ENCODE results near the gene GRIN3B.
A peak's percentile ranks its signal among the peaks of the same experiment; 100 is the strongest.

Gene GRIN3B

DNA sequence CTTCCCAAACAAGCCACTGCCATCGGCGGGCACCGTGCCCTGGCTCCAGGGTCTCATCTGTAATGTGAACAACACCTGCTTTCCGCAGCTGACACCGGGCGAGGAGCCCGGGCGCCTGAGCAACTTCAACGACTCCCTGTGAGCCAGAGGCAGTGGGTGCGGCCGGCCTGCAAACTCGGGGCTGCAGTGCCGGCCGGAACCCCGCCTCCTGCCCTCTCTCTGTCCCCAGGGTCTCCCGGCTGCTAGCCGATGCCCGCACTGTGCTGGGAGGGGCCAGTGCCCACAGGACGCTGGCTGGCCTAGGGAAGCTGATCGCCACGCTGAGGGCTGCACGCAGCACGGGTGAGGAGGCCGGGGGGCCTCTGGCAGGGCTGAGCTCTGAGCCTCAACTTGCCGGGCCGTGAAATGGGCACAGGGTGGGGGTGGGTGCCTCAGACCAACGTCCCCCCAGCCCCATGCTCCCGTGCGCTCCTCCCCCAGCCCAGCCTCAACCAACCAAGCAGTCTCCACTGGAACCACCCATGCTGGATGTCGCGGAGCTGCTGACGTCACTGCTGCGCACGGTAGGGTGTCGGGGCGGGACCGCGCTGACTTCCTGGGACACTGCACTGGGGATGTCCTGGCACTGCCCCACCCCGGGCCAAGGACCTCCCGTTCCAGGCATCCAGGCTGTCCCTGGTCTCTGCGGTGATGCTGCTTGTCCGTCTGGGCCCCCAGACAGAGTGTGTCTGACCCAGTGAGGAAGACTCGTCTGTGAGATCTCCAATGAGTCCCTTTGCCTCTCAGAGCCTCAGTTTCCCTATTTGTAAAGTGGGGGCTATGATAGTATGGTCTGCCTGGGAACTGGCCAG, 41.8 kb downstream of the GRIN3B start:
- no peak for DNase-seq (ENCODE audit: low read depth)

DNA sequence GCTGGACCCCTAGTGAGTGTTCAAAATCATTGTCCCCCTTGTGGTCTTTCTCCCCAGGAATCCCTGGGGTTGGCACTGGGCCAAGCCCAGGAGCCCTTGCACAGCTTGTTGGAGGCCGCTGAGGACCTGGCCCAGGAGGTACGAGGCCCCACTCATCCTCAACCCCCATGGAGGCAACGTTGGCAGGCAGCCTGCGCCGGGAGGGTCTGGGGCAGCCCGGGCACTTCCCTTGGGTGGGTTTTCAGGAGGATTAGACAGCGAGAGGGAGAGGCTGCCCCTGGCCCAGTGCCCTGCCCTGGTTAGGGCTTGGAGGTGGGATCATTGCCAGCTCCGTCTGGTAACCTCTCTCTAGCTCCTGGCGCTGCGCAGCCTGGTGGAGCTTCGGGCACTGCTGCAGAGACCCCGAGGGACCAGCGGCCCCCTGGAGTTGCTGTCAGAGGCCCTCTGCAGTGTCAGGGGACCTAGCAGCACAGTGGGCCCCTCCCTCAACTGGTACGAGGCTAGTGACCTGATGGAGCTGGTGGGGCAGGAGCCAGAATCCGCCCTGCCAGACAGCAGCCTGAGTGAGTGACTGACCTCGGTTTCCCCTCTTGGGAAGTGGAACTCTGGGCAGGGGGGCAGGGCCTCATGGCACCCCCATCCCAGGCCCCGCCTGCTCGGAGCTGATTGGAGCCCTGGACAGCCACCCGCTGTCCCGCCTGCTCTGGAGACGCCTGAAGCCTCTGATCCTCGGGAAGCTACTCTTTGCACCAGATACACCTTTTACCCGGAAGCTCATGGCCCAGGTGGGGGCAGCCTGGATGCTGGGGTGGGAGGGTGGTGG, 42.7 kb downstream of the GRIN3B start:
- no peak for DNase-seq (ENCODE audit: low read depth)

DNA sequence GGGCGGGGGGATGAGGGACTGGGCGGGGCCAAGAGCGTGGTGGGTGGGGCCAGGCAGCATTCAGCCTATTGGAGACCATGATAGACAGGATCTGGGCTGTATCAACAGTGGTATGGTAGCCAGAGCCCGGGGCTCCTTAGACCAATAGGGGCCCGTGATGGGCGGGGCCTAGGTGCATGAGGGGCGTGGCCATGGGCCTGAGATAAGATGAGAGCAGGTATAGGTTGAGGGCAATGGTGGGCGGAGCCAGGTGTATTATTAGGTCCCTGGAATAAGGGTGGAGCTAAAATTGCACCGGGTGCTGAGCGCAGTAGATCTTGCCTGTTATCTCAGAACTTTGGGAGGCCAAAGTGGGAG, 45.0 kb downstream of the GRIN3B start:
- DNase-seq (ENCODE audit: low read depth): peak; percentile 50

DNA sequence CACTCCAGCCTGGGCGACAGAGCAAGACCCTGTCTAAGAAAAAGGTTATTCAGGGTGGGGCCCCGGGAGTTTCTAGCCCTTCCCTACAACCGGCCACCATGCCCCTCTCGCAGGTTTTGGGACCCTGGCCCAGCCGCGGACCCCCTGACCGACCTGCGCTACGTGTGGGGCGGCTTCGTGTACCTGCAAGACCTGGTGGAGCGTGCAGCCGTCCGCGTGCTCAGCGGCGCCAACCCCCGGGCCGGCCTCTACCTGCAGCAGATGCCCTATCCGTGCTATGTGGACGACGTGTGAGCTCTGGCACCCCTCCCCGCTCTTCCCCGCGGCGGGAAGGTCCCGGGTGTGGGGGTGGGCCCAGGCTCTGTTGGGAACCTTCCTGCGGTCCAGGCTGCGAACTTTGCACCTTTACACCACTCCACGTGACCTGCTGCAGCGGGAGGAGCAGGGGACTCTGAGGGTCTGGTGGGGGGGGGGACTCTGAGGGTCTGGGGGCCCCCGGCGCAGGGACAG, 46.0 kb downstream of the GRIN3B start:
- DNase-seq (ENCODE audit: low read depth): no peak

DNA sequence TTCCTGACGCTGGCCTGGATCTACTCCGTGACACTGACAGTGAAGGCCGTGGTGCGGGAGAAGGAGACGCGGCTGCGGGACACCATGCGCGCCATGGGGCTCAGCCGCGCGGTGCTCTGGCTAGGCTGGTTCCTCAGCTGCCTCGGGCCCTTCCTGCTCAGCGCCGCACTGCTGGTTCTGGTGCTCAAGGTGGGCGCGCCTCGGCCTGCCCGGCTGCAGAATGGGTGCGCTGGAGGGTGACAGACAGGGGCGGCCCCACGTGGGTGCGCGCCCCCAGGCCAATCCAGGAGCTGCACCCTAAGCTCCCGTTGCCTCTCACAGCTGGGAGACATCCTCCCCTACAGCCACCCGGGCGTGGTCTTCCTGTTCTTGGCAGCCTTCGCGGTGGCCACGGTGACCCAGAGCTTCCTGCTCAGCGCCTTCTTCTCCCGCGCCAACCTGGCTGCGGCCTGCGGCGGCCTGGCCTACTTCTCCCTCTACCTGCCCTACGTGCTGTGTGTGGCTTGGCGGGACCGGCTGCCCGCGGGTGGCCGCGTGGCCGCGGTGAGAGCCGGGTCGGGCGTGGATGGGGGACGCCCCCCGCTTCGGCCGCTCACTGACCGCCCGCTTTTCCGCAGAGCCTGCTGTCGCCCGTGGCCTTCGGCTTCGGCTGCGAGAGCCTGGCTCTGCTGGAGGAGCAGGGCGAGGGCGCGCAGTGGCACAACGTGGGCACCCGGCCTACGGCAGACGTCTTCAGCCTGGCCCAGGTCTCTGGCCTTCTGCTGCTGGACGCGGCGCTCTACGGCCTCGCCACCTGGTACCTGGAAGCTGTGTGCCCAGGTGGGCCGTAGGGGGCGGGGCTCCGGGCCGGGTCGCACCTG, 46.8 kb downstream of the GRIN3B start:
- no peak for DNase-seq (ENCODE audit: low read depth)

DNA sequence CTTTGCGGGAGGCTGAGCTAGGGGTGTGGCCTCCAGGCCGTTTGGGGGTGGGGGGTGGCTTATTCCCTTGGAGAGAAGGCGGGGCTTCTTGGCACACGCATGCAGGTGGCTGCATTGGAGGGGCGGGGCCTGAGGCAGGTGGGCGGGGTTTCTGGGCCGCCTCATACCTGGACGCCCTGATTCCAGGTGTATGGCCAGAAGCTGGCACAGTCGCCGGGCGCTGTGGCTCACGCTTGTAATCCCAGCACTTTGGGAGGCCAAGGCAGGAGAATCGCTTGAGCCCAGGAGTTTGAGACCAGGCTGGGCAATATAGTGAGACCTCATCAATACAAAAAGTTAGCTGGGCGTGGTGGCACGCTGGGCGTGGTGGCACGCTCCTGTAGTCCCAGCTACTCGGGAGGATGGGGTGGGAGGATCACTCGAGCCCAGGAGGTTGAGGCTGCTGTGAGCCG, 47.5 kb downstream of the GRIN3B start:
- no peak for DNase-seq (ENCODE audit: low read depth)

DNA sequence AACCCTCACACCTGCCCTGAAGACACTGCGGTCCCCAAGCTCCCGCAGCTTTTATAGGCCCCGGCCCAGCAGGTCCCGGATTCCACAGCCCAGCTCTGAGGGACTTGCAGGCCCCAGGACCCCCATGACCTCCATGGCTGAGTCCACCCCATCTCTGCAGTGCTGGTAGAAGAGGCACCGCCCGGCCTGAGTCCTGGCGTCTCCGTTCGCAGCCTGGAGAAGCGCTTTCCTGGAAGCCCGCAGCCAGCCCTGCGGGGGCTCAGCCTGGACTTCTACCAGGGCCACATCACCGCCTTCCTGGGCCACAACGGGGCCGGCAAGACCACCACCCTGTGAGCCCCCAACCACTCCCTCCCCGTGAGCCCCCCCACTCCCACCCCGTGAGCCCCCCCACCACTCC, 48.9 kb downstream of the GRIN3B start:
- no peak for DNase-seq (ENCODE audit: low read depth)

DNA sequence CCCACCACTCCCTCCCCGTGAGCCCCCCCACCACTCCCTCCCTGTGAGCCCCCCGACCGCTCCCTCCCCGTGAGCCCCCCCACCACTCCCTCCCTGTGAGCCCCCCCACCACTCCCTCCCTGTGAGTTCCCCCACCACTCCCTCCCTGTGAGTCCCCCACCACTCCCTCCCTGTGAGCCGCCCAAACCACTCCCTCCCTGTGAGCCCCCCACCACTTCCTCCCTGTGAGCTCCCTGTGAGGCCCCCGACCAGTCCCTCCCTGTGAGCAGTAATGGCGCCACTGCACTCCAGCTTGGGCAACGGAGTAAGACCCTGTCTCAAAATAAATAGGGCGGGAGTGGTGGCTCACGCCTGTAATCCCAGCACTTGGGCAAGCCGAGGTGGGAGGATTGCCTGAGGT, 49.6 kb downstream of the GRIN3B start:
- DNase-seq (ENCODE audit: low read depth): no peak

DNA sequence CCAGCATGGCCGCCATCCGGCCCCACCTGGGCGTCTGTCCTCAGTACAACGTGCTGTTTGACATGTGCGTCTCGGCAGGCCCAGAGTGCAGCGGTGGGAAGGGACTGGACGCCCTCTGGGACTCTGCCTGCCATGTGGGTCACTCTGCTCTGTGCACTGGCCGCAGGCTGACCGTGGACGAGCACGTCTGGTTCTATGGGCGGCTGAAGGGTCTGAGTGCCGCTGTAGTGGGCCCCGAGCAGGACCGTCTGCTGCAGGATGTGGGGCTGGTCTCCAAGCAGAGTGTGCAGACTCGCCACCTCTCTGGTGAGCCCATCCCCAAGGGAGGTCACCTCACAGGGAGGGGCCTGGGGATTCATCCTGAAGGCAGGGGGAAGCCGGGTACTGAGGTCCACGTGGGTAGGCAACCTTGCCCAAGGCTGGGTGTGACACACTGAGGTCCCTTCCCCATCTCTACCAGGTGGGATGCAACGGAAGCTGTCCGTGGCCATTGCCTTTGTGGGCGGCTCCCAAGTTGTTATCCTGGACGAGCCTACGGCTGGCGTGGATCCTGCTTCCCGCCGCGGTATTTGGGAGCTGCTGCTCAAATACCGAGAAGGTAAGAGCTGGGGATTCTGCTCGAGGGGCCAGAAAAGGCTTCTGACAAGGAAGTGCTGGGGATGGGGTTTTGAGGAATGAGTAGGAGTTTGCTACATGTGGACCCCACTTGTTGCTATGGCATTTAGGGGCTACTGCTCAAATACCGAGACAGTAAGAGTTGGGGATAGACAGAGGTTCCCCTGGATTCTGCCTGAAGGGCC, 51.0 kb downstream of the GRIN3B start:
- DNase-seq (ENCODE audit: low read depth): no peak

DNA sequence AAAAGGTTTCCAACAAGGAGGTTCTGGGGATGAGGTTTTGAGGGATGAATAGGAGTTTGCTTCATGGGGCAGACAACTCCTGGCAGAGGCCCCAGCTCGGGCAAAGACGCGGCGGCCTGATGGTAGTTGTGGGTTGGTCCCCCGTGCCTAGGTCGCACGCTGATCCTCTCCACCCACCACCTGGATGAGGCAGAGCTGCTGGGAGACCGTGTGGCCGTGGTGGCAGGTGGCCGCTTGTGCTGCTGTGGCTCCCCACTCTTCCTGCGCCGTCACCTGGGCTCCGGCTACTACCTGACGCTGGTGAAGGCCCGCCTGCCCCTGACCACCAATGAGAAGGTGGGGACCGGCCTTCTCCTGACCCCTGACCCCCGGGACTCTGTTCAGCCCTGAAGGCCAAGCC, 51.6 kb downstream of the GRIN3B start:
- DNase-seq (ENCODE audit: low read depth): no peak

DNA sequence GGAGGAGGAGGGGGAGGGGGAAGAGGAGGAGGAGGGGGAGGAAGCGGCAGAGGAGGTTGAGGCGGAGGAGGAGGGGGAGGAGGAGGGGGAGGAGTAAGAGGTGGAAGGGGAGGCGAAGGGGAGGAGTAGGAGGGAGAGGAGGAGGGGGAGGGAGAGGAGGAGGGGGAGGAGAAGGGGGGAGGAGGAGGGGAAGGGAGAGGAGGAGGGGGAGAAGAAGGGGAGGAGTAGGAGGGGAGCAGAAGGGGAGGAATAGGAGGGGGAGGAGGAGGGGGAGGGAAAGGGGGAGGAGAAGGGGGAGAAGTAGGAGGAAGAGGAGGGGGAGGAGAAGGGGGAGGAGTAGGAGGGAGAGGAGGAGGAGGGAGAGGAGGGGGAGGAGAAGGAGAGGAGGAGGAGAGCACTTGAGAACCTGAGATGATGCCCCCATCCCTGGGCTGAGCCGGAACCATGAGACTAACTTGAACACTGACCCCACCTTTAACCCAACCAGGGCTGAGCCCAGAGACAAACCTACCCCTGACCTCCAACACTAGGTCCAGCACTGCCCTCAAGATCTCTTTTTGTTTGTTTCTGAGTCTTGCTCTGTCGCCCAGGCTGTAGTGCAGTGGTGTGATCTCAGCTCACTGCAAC, 52.2 kb downstream of the GRIN3B start:
- no peak for DNase-seq (ENCODE audit: low read depth)

DNA sequence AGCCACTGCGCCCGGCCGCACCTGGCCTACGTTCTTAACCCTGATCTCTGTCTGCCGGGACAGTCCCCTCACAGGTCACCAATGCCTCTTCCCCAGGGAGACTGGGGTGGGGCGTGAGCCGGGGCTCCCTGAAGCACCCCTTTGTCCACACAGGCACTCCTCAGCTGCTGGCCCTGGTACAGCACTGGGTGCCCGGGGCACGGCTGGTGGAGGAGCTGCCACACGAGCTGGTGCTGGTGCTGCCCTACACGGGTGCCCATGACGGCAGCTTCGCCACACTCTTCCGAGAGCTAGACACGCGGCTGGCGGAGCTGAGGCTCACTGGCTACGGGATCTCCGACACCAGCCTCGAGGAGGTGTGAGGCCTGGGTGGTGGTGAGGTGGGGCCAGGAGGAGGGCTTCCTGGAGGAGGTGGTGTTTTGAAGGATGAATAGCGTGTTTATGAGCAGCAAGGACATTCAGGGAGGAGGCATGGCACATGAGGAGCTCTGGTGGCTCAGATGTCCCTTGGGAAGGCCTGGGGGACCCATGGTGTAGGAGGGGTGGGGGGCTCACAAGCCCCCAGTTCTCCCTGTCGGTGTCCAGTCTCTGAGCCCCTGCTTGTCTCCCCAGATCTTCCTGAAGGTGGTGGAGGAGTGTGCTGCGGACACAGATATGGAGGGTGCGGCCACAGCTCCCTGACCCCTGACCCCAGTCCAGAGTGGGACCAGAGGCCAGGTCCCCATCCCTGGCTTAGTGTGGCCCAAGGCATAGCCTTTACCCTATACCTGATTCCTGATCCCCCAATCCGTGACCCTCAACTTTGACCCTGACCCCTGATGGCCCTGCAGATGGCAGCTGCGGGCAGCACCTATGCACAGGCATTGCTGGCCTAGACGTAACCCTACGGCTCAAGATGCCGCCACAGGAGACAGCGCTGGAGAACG, 53.2 kb downstream of the GRIN3B start:
- DNase-seq (ENCODE audit: low read depth): no peak

DNA sequence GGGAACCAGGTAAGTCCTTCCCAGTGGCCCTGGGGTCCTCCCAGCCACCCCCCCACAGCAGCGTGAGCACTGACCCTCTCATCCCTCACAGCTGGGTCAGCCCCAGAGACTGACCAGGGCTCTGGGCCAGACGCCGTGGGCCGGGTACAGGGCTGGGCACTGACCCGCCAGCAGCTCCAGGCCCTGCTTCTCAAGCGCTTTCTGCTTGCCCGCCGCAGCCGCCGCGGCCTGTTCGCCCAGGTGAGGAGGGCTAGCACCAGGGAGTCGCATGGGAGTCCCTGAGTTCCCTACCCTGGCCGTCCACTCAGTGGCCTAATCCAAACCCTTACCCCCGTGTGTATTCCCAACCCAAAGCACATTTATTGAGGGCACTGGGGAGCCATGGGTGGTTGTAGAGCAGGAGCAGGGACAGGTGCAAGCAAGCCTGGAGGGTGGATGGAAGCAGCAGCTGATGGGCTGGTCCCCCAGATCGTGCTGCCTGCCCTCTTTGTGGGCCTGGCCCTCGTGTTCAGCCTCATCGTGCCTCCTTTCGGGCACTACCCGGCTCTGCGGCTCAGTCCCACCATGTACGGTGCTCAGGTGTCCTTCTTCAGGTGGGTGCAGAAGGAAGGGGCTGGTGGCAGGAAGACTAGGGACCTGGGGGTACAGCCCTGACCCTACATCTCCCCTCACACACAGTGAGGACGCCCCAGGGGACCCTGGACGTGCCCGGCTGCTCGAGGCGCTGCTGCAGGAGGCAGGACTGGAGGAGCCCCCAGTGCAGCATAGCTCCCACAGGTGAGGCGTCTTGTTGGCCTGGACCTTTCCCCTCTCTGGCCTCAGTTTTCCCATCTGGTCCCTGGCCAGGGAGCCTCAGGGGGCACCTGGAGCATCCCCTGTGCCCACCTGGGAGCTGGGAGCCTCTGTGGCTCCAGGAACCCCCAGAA, 54.1 kb downstream of the GRIN3B start:
- no peak for DNase-seq (ENCODE audit: low read depth)

DNA sequence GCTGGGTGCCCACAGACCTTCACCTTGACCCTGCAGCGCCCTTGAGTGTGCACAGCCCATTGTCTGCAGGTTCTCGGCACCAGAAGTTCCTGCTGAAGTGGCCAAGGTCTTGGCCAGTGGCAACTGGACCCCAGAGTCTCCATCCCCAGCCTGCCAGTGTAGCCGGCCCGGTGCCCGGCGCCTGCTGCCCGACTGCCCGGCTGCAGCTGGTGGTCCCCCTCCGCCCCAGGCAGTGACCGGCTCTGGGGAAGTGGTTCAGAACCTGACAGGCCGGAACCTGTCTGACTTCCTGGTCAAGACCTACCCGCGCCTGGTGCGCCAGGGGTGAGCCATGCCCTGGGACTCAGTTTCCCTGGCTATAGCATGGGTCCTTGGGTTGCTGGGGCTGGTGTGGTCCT, 54.8 kb downstream of the GRIN3B start:
- DNase-seq (ENCODE audit: low read depth): no peak

DNA sequence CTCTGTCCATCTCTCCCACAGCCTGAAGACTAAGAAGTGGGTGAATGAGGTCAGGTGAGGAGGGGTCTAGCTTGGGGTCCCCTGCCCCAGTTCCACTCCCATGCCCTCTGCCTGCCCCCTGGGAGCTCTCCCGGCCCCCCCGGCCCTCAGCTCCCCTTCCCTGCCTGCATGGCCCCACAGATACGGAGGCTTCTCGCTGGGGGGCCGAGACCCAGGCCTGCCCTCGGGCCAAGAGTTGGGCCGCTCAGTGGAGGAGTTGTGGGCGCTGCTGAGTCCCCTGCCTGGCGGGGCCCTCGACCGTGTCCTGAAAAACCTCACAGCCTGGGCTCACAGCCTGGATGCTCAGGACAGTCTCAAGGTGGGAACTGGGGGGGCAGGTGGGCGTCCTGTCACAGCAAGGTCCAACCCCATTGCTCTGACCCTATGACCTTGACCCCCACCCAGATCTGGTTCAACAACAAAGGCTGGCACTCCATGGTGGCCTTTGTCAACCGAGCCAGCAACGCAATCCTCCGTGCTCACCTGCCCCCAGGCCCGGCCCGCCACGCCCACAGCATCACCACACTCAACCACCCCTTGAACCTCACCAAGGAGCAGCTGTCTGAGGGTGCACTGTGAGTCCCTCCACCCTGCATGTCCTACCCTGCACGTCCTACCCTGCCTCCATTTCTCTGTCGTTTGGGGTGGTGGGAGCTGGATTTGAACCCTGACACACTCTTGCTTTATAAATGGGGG, 55.8 kb downstream of the GRIN3B start:
- no peak for DNase-seq (ENCODE audit: low read depth)

DNA sequence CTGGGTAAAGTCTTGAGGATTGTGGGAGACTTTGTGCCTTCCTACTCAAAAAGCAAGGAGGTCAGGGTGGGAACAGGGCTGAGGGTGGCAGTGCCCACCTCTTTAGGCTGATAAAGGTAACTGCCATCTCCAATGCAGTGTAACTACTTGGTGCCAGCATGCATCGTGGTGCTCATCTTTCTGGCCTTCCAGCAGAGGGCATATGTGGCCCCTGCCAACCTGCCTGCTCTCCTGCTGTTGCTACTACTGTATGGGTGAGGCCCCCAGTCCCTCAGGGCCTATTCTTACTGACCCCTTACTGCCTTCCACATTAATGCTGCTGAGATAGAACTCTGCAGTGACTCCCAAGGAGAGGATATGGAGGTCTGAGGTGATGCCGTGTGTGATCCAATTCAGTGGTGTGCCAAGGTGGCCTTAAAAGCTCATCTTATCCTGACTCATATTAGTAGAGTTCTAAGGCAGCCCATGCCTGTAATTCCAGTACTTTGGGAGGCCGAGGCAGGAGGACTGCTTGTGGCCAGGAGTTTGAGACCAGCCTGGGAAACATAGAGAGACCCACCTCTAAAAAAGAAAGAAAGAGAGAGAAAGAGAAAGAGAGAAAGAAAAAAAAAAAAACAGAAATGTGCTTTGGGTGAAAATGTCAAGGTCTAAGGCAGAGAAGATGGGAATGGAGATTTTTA, 57.1 kb downstream of the GRIN3B start:
- peak; percentile 40 for DNase-seq (ENCODE audit: low read depth)

DNA sequence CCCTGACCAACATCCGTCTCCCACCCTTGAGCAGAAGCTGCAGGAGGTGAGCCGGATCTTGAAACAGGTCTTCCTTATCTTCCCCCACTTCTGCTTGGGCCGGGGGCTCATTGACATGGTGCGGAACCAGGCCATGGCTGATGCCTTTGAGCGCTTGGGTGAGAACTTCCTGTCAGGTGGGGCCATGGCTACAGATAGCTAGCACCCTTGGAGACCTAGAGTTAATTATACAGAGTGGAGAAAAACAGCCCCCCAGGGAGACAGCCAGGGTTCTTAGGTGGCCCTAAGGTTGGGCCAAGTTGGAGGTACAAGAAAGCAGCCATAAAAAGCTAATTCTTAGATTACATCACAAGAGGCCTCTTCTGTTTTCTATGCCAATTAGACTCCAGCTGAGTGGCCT, 57.9 kb downstream of the GRIN3B start:
- no peak for DNase-seq (ENCODE audit: low read depth)

Data from EH (cell line).